Stimulated activated CD8-positive, alpha-beta memory T cell treated with anti-CD3 and anti-CD28 coated beads, Interleukin-7, amount 100 ng/mL, for 1 hour (primary cell): ENCODE results near the gene ANO4.
"Not testable (repeated sequence)": the region's sequence is repeated elsewhere in the genome, so short reads cannot be mapped to it uniquely, and the experiment has no call there.

Experiments used
- DNase-seq, 2 donors: peaks; one replicate each; pipeline ENCODE4 v3.0.0-alpha.2; 2020; ENCODE audit warnings: low read depth in 2 of 2

ANO4 gene

DNA sequence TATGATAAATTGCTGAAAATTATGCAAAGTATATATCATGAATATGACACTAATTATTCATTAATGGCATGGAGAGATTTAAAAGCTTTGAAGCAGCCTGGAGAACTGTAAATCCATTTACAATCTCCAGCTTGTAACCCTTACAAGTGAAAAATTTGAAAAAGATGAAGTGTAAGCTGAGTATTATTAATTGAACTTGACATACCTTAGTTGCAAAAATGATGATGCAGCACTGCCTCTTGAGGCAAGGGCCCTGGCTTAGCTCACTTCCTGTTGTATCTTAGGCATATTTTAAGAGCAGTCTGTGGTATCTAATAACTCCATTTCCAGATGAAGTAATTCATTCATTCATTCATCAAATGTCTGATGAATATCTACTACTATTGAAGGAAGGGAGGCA is 158.6 kb downstream of the ANO4 start:
- DNase-seq, result no peak

- DNase-seq, result no peak
Measured at GRCh38 chr12:100953677-100954076, 159.1 kb downstream of the ANO4 start.

GRCh38 chr12:100954118-100954517 is 159.5 kb downstream of the ANO4 start:
- DNase-seq, result no peak

DNA sequence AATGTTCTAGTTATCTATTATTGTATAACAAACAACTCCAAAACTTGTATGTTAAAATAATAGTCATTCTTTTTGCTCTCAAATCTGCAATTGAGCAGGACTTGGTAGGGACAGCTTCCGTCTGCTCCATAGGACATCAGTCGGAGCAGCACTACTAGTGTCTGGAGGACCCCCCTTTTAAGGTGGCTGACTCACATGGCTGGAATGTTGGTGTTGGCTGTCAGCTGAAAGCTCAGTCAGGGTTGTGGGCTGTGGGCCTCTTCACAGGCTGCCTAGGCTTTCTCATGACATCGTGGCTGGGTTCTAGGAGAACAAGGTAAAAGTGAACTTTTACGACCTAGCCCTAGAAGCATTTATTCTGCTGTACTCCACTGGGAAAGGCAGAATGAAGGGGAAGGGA is 160.6 kb downstream of the ANO4 start:
- DNase-seq, result no peak

- no peak for DNase-seq
Measured at GRCh38 chr12:100956311-100956852, 161.8 kb downstream of the ANO4 start.

DNA sequence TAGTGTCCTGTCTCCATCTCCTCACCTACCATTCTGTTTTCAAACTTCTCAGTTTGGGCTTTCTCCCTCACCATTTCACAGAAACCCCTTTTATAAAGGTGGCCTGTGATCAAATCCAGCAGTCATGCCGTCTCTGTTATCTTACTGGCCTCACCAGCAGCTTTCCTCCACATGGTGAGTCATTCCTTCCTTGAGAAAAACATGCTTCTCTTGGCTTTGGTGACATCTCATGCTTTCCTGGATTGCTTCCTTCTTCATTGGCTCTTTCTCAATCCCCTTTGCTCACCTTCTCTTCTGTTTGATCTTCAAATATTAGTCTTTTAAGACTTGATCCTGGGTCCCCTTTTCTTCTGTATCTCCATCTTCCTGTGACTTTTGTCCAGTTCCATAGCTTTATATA is 164.9 kb downstream of the ANO4 start:
- no peak for DNase-seq

- DNase-seq, result no peak
Measured at GRCh38 chr12:100962086-100962712, 167.6 kb downstream of the ANO4 start.

GRCh38 chr12:100963381-100963780 is 168.8 kb downstream of the ANO4 start:
- DNase-seq, result no peak

DNA sequence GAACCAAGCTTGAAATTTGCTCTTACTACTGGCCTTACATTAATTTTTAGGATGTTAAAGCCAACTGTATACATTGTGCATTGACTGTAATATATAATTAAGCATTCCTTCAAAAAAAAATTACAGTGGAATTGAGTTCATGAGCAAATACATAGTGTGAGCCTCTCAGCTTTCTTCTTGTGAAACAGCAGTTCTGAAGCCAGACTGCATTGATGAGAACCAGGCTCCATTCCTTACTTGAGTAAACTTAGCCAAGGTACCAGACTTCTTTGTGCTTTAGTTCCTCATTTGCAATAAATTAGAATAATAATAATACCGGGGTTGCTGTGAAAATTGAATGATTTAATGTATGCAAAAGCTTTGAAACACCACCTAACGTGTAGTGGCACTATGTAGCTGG is 169.5 kb downstream of the ANO4 start:
- DNase-seq, result no peak

GRCh38 chr12:100967189-100967588 is 172.6 kb downstream of the ANO4 start:
- DNase-seq, result no peak

- no peak for DNase-seq
Measured at GRCh38 chr12:100970894-100971293, 176.3 kb downstream of the ANO4 start.

- no peak for DNase-seq
Measured at GRCh38 chr12:100972121-100972520, 177.5 kb downstream of the ANO4 start.

GRCh38 chr12:100974341-100974740 is 179.8 kb downstream of the ANO4 start:
- no peak for DNase-seq

DNA sequence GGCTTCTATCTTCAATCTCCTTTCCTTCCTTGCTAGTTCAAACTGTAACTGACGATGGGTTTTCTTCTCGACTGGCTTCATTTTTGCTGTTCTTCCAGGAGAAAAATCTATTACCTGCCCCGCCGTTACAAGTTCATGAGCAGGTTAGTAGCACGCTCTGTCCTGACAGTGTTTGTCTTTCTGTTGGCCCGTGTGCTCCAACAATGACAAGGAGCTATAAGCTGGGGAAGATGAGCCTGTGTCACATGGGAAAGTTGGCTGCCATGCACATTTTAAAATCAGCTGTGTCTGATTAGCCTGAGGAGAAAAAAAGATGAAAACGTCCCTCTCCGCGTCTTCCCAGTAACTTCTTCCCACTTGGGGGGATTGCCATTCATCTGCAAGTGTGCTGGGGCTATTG is 180.2 kb downstream of the ANO4 start:
- no peak for DNase-seq

- DNase-seq, result no peak
Measured at GRCh38 chr12:100976735-100977134, 182.2 kb downstream of the ANO4 start.

DNA sequence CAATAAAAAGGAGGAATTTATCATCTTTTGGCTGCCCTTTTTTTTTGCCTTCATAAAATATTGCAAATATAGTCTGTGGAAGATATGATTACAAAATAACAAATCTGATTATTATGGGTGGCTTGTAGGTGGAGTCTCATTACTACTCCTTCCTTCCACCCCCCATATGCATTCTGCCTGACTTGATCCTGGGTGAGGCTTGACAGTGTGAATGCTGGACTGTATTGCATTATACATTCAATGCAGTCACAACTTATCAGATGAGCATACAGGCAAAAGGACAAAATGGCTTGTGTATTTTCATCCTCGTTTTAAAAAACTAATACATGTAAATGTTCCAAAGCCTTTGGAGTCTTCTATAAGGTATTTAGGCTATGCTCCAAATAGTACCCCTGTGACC is 186.3 kb downstream of the ANO4 start:
- no peak for DNase-seq

DNA sequence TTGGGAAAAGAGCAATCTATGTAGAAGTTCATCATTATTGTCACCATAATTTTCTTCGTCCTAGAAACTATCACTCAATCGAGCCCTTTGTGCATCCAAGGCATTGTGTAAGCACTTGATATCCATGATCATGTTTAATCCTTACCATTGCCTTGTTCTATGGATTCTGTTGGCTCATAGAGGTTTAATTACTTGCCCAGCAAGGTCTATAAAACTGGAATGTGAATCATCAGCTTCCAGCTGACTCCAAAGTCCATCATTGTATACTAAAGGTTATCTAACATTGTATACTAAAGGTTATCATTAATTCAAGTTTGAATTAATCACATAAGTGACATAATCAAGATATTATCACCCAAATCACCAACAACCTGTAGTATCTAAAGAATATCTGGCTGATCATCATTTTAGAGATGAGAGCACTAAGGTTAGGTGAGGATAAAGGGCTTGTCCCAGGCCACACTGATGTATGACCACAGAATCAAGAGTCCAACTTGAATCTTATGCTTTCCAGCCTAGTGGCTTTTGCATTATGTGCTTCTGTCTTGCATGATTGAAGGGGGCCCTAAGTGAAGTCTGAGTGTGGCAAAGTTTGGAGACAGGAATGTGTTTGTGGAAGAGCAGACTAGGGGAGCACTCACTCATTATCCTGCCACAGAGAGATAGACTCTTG is 188.1 kb downstream of the ANO4 start:
- DNase-seq, result no peak

DNA sequence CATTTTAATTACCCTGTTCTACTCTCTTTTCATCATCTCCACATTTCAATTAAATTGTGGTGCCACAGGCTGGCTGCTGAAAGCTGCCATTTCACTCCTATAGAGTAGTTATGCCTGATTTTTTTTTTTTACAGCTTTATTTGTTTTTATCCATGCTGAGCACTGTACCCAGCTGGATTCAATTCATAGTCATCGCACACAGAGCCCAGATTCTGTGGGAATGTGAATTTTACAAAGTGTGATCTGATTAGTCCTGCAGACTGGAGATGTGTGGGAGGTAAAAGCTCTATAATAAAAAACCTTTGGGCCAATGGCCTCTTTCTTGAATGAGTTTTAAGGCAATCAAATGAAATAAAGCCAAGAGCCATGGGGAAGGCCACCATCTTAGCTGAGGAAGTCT is 190.2 kb downstream of the ANO4 start:
- DNase-seq, result no peak

- no peak for DNase-seq
Measured at GRCh38 chr12:100986595-100987547, 192.3 kb downstream of the ANO4 start.

- DNase-seq, result no peak
Measured at GRCh38 chr12:100987552-100988521, 193.3 kb downstream of the ANO4 start.

DNA sequence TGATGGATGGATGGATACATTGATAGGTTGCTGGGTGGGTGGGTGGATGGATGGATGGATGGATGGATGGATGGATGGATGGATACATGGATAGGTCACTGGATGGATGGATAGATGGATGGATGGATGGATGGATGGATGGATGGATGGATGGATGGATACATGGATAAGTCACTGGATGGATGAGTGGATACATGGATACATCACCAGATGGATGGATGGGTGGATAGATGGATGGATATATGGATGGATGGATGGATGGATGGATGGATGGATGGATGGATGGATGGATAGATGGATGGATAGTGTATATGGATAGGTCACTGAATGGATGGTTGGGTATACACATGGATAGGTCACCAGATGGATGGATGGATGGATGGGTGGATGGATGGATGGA is 194.9 kb downstream of the ANO4 start:
- not testable (repeated sequence) for DNase-seq
